Small intestine (tissue), 7 donors: Measurements from ENCODE around the gene ANKMY1. TPM values are rescaled to one million over a fixed set of nuclear protein-coding genes. Genes with fewer than 3 reads are reported as not detected.

ENCODE experiments used
- DNase-seq, 2 donors: peaks; one replicate each; pipeline versions ENCODE4 v3.0.0 to v3.0.0-alpha.2; 2013
- FAIRE-seq: peaks from 2 replicates; lab custom pipeline; 2012; peaks lifted over from hg19 to GRCh38; lab: Jason Lieb, UNC
- H3K27ac ChIP-seq, 3 donors: one replicate each; pipeline ENCODE4 v1.5.1; 2013; ENCODE audit warnings: low read length in 2 of 3, mild to moderate bottlenecking in 2 of 3, control low read depth in 1 of 3, inconsistent platforms in 1 of 3, low read depth in 1 of 3, moderate library complexity in 1 of 3
- H3K27me3 ChIP-seq, 3 donors: one replicate each; pipeline ENCODE4 v1.6.1; 2013; ENCODE audit warnings: low read length in 3 of 3, inconsistent platforms in 1 of 3; ENCODE audit not compliant: control insufficient read depth in 3 of 3, insufficient read depth in 3 of 3
- H3K36me3 ChIP-seq, 3 donors: one replicate each; pipeline ENCODE4 v1.6.1; 2013; ENCODE audit warnings: low read length in 3 of 3, inconsistent platforms in 1 of 3, low read depth in 1 of 3, mild to moderate bottlenecking in 1 of 3, moderate library complexity in 1 of 3; ENCODE audit not compliant: control insufficient read depth in 3 of 3, insufficient read depth in 2 of 3
- H3K4me1 ChIP-seq, 3 donors: one replicate each; pipeline ENCODE4 v1.6.1; 2013; ENCODE audit warnings: low read length in 2 of 3, inconsistent platforms in 1 of 3, low read depth in 1 of 3, mild to moderate bottlenecking in 1 of 3, moderate library complexity in 1 of 3; ENCODE audit not compliant: control insufficient read depth in 3 of 3, insufficient read depth in 2 of 3
- H3K4me3 ChIP-seq, 3 donors: one replicate each; pipeline ENCODE4 v1.5.1; 2013; ENCODE audit warnings: low read length in 3 of 3, control low read depth in 1 of 3, inconsistent platforms in 1 of 3, low read depth in 1 of 3, mild to moderate bottlenecking in 1 of 3, moderate library complexity in 1 of 3
- H3K9me3 ChIP-seq, 2 donors: one replicate each; pipeline ENCODE4 v1.6.1; 2013; ENCODE audit warnings: low read depth in 1 of 2, low read length in 1 of 2; ENCODE audit not compliant: control insufficient read depth in 2 of 2, insufficient read depth in 1 of 2
- WGBS, 3 donors: extraction: QIAGEN DNeasy Blood & Tissue Kit; methylation state at CpG; one replicate each; pipeline ENCODE4 v1.1.7; 2013; 5-methylcytosine and 5-hydroxymethylcytosine counted together
- polyA plus RNA-seq, 4 donors: library from polyadenylated mRNA; stranded (reverse) in 3 of 4; unstranded in 1 of 4; fragments of 200-250 nt in 3 of 4; fragments of 120-200 nt in 1 of 4; gene quantifications; one replicate each; pipeline versions ENCODE4 v1.2.1 to v1.2.3, GENCODE V29; 2013
- donor health status: healthy with polysubstance abuse.
- donor health status: control.
- donor health status: control.
- donor health status: Bipolar disorder and iron deficiency.
- donor health status: healthy.

Gene ANKMY1
- polyA plus RNA-seq, 4 donors = 3.4 to 13.0 (median 5.9) TPM

DNA sequence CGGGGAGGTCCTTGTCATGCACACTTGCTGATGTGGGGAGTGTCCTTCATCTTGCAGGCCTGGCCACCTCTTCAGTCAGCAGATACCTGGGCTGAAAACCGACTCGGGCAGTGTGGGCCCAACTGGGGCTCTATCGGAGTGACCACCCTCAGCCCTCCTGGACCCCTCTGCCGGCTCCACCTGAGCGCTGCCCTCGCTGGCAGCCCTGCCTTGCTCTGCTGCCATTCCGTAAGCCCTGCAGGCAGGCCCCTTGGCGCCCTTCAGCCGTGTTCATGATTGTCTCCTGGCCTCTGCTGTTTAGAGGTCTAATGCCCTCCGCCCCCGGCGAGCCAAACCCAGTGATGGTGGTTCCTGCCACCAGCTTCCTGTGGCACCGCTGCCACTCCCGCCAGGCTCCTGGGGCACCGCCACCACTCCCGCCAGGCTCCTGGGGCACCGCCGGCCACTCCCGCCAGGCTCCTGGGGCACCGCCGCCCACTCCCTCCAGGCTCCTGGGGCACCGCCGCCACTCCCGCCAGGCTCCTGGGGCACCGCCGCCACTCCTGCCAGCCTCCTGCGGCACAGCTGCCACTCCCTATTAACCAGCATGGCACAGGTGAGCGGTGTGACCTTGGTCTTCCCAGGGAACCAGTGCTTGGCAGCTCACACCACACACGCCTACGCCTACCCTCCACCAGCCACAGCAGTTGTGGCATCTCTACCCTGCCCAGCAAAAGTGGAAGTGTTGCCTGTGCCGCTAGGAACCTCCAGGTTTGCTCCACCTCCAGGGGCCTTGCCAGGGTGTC, 44.7 kb upstream of the ANKMY1 start:
- H3K4me1 ChIP-seq = peaks cover 0 to 24% (median 0%) of the 10 kb centered on the region in 3 donors
- H3K27ac ChIP-seq = no peak overlapping the region
- H3K36me3 ChIP-seq = peaks cover 2 to 70% (median 4%) of the 10 kb centered on the region in 3 donors
- H3K27me3 ChIP-seq = no peaks in the 10 kb centered on the region
- no peak for DNase-seq
- WGBS, 3 donors = 83 to 89% (median 86%) methylated on average over 20 to 32 of the region's 32 CpGs
- no peak overlapping the region for H3K4me3 ChIP-seq
- no peaks in the 10 kb centered on the region for H3K9me3 ChIP-seq
- no peak for FAIRE-seq

DNA sequence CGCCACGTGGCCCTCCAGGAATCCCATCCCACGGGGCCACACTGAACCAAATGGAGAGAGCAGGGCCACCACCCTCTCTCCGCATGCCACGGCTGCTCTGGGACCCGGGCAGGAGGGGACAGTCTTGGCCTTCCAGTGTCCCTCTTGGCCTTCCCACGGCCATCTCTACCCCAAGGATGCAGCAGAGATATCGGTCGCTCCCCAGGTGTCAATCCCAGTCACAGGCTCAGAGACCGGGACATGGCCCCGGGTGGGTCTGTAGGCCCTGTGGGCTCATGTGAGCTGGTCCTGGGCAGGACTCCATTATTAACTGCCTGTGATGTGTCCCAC, 44.0 kb upstream of the ANKMY1 start:
- no peak for DNase-seq
- Histone ChIP-seq H3K27ac (no peak overlapping the region), H3K9me3 (no peaks in the 10 kb centered on the region), H3K36me3 (peaks cover 2 to 73% (median 4%) of the 10 kb centered on the region in 3 donors), H3K27me3 (no peaks in the 10 kb centered on the region), H3K4me3 (no peak overlapping the region), H3K4me1 (peaks cover 0 to 24% (median 0%) of the 10 kb centered on the region in 3 donors)
- WGBS, 3 donors = 93 to 100% (median 97%) methylated on average over 11 of the region's 11 CpGs
- FAIRE-seq = no peak

DNA sequence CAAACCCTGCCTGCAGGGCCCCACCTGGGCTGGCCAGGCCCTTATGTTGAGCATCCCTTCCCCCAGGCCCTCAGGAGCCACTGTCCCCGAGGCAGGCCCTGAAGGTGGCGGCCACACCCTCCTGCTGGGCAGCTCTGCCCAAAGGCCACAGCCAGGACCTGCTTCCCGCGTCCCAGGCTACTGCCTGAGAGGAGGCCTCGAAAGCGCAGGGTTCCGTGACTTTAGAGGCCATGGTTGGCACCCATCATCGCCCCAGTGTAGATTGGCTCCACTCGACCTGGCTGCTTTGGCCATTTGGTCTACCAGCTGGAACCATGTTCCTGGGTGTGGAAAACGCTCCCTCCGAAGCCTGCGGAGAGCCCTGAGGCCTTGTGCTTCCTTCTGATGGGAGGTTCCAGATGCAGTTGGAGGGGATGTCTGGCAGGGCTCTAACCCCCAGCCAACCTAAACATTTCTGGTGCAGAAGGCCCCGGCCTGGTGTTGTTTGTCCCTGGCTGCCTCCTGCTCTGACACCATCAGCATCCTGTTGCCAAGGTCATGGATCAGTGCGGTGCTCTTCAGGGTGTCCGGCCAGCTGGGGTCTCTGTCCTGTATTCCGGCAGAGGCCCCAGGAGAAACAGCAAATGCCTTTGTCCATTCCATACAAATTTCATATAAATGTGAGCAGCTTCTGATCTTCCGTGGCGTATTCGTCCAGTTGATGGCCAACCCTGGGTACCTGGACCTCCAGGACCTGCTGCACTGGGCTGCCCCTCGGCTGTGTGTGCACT, 43.5 kb upstream of the ANKMY1 start:
- DNase-seq (no peak), FAIRE-seq (no peak)
- H3K4me3 ChIP-seq = no peak overlapping the region
- no peak overlapping the region for H3K27ac ChIP-seq
- peaks cover 2 to 74% (median 4%) of the 10 kb centered on the region in 3 donors for H3K36me3 ChIP-seq
- peaks cover 0 to 24% (median 0%) of the 10 kb centered on the region in 3 donors for H3K4me1 ChIP-seq
- no peaks in the 10 kb centered on the region for H3K9me3 ChIP-seq
- 83 to 90% (median 85%) methylated on average over 20 of the region's 20 CpGs for WGBS, 3 donors
- H3K27me3 ChIP-seq = no peaks in the 10 kb centered on the region

DNA sequence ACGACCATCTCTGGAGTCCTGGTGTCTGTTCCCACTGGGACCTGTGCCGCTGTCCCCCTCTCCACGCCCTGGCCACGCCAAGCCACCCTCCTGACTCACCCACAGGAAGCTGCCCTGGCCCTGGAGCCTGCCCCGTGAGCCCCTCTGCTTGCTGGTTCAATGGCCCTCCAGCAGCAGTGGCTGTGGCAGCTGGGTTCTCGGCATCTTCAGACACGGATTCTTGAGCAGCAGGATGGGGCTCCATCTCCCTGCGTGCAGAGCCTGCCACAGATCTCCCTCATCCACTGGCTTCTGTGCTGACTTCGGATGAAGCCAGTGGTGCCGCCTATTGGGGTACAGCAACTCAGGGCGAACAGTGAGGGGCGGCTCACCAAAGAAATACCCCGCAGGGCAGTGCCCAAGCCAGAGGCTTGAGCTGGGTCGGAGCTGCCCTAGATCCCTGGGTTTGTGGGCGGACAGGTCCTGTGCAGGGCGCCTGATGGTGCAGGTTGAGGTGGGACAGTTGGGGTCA, 42.7 kb upstream of the ANKMY1 start:
- FAIRE-seq (no peak), DNase-seq (no peak)
- Histone ChIP-seq H3K36me3 (peaks cover 2 to 77% (median 4%) of the 10 kb centered on the region in 3 donors), H3K4me1 (peaks cover 0 to 24% (median 0%) of the 10 kb centered on the region in 3 donors), H3K4me3 (no peak overlapping the region), H3K27ac (no peak overlapping the region), H3K9me3 (no peaks in the 10 kb centered on the region), H3K27me3 (no peaks in the 10 kb centered on the region)
- WGBS, 3 donors = 93 to 95% (median 95%) methylated on average over 16 of the region's 16 CpGs

DNA sequence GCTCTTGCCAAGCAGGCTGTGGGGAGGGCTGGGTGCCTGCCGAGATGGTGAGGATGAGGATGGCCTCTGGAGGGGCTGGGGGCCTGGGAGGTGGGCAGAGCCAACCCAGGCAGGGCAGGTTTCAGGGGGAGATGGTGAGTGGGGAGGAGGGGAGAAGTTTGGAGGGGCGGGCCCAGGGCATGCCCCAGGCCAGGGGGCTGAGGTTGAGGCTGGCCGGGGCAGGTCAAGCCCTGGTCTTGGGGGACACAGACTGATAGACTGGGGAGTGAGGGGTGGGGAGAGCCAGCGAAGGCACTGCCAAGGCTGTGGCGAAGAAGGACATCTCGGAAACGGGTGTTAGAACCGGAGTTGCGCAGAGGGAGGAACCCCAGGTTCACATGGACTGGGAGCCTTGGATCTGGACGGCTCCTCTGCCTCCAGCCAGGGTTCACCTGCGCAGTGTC, 41.4 kb upstream of the ANKMY1 start:
- WGBS, 3 donors = 92 to 95% (median 95%) methylated on average over 11 of the region's 11 CpGs
- Histone ChIP-seq H3K27me3 (no peaks in the 10 kb centered on the region), H3K27ac (no peak overlapping the region), H3K4me1 (peaks cover 0 to 14% (median 0%) of the 10 kb centered on the region in 3 donors), H3K9me3 (no peaks in the 10 kb centered on the region), H3K36me3 (peaks cover 2 to 90% (median 4%) of the 10 kb centered on the region in 3 donors), H3K4me3 (no peak overlapping the region)
- DNase-seq (no peak), FAIRE-seq (no peak)

DNA sequence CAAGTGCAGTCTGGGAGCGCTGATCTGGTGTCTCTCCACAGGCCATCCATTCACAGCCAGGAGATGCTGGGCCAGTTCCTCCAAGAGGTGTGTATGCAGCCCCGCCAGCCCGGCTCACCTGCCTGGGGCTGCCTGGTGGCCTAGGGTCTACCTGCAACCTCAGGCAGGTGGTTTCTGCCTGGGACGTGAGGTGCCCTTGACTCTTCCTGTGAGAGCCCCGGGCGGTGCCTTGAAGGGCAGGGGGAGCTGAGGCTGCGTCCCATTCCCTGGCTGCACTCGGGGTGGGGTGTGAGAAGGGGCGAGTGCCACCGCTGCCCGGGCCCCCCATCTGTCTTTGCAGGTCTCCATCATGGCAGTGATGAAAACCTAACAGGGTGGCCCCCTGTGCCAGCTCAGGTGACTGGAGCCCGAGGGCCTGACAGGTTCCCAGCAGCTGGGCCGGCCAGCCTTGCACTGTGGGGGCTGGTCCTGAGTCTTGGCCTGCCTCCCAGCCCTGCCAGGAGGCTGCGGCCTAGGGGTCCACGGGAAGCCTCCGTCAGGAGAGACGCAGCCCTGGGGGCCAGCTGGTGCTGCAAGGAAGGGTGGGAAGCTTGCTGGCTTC, 40.6 kb upstream of the ANKMY1 start:
- Histone ChIP-seq H3K27me3 (no peaks in the 10 kb centered on the region), H3K4me3 (no peak overlapping the region), H3K4me1 (peaks cover 0 to 7% (median 0%) of the 10 kb centered on the region in 3 donors), H3K27ac (no peak overlapping the region), H3K9me3 (no peaks in the 10 kb centered on the region), H3K36me3 (peaks cover 2 to 95% (median 4%) of the 10 kb centered on the region in 3 donors)
- DNase-seq = no peak
- no peak for FAIRE-seq
- 94 to 97% (median 95%) methylated on average over 14 to 17 of the region's 17 CpGs for WGBS, 3 donors

DNA sequence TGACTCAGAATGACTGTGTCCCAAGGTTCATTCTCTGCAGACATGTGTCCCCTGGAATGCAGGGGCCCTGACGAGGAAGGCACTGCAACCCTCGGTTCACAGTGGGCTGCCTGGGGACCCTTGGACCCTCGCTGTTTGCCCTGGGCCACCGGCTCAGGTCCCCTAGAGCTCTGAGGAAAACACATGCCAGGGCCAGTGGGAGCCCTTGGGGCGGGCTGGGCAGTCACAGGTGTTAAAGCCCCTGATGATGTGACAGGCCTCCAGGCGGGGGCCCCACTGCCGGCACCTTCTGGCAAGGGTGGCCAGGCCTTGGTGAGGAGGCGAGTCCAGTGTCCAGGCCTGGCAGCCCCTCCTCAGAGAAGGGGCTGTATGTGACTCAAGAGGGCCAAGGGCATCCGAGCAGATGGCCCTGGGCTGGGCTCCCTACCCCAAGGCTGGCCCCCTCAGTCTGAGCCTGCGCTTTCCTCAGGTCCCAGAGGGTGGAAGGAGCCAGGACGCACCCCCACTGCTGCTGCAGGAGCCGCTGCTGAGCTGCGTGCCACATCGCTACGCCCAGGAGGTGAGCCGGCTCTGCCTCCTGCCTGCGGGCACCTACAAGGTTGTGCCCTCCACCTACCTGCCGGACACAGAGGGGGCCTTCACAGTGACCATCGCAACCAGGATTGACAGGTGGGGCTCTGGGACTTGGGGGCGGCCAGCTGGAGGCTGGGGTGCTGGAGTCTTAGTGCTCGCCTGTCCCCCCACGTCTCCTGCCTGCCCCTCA, 39.8 kb upstream of the ANKMY1 start:
- 91 to 95% (median 93%) methylated on average over 21 to 22 of the region's 22 CpGs for WGBS, 3 donors
- H3K27ac ChIP-seq = no peak overlapping the region
- no peaks in the 10 kb centered on the region for H3K27me3 ChIP-seq
- H3K9me3 ChIP-seq = no peaks in the 10 kb centered on the region
- H3K36me3 ChIP-seq = peaks cover 2 to 95% (median 4%) of the 10 kb centered on the region in 3 donors
- FAIRE-seq (no peak), DNase-seq (no peak)
- H3K4me1 ChIP-seq = no peaks in the 10 kb centered on the region
- no peak overlapping the region for H3K4me3 ChIP-seq
